K562 (cell line): ENCODE results near the gene DZIP1. TPM values are rescaled to one million over a fixed set of nuclear protein-coding genes. Genes with fewer than 3 reads are reported as not detected.

Experiments
- ATAC-seq: fragments of 200-7000 bp; cut with Tn5 transposase; 3 replicates; pipeline ENCODE4 v1.9.1; 2020; ENCODE audit warnings: moderate library complexity
- BruUV-seq: library from RNA; stranded (reverse); fragments of 400-500 nt; replicated peaks from 2 replicates; lab custom pipeline; 2021; lab: Mats Ljungman, UMichigan
- CTCF ChIA-PET: fragments of 300-600 bp; formaldehyde crosslinking; extraction: SDS; loops from one replicate; lab custom pipeline; 2021; ENCODE audit warnings: low intra/inter-chr PET ratio; lab: Yijun Ruan, JAX
- POLR2A ChIA-PET: fragments of 300-600, 350-650 bp; sonication (Branson Sonifier 250); formaldehyde crosslinking; extraction: SDS; loops from one replicate; lab custom pipeline; 2021; ENCODE audit warnings: antibody characterized with exemption, inconsistent platforms; lab: Yijun Ruan, JAX
- DNase-seq, 4 experiments: peaks; one replicate each; pipeline versions ENCODE4 v3.0.0 to v3.0.0-alpha.2; 2011 to 2018; ENCODE audit warnings: low spot score in 3 of 4, mixed read lengths in 3 of 4; ENCODE audit errors: extremely low read depth in 1 of 4
- FAIRE-seq: peaks from 2 replicates; lab custom pipeline; 2011; peaks lifted over from hg19 to GRCh38; lab: Jason Lieb, UNC
- H2AFZ ChIP-seq: 2 replicates; pipeline ENCODE4 v1.6.0; 2011; ENCODE audit warnings: low read depth, low read length, control low read depth, inconsistent platforms
- H3K27ac ChIP-seq: fragments of 200-600 bp; 3 replicates; pipeline ENCODE4 v1.8.0; 2011; ENCODE audit warnings: low read depth, mild to moderate bottlenecking, control low read depth, inconsistent platforms, low read length, moderate library complexity, mixed read lengths; ENCODE audit errors: extremely low read depth
- H3K27me3 ChIP-seq, 2 experiments: fragments of 300-600 bp in 1 of 2; 2 replicates in 1 of 2; 3 replicates in 1 of 2; pipeline versions ENCODE4 v1.6.0 to v1.8.0; 2011; ENCODE audit warnings: inconsistent platforms in 2 of 2, low read length in 2 of 2, mild to moderate bottlenecking in 1 of 2, mixed read lengths in 1 of 2, moderate library complexity in 1 of 2; ENCODE audit not compliant: control insufficient read depth in 2 of 2, insufficient read depth in 2 of 2
- H3K36me3 ChIP-seq: fragments of 300-600 bp; 3 replicates; pipeline ENCODE4 v1.8.0; 2011; ENCODE audit warnings: mild to moderate bottlenecking, low read length, inconsistent platforms; ENCODE audit not compliant: control insufficient read depth, insufficient read depth
- H3K4me1 ChIP-seq, 2 experiments: fragments of 200-600 bp in 1 of 2; replicated peaks in 1 of 2; 2 replicates in 1 of 2; 3 replicates in 1 of 2; pipeline versions ENCODE4 v1.5.1 to v1.8.0; 2011; ENCODE audit warnings: inconsistent platforms in 2 of 2, low read length in 2 of 2, mild to moderate bottlenecking in 1 of 2, mixed read lengths in 1 of 2, moderate library complexity in 1 of 2; ENCODE audit not compliant: control insufficient read depth in 2 of 2, insufficient read depth in 2 of 2
- H3K4me2 ChIP-seq: 2 replicates; pipeline ENCODE4 v1.6.1; 2011; ENCODE audit warnings: low read length, control low read depth, inconsistent platforms, mixed read lengths; ENCODE audit not compliant: insufficient read depth
- H3K4me3 ChIP-seq: fragments of 200-600 bp; sonication (generic), shearing (Covaris generic); 2 replicates; pipeline ENCODE4 v1.5.1; 2016; ENCODE audit warnings: control low read depth, inconsistent platforms
- H3K79me2 ChIP-seq: fragments of 200-600 bp; 3 replicates; pipeline ENCODE4 v1.8.0; 2011; ENCODE audit warnings: low read length, inconsistent platforms; ENCODE audit not compliant: control insufficient read depth, insufficient read depth
- H3K9ac ChIP-seq, 2 experiments: 2 replicates each; pipeline versions ENCODE4 v1.6.0 to v1.6.1; 2011; ENCODE audit warnings: low read depth in 2 of 2, low read length in 2 of 2, control low read depth in 1 of 2, inconsistent platforms in 1 of 2, mild to moderate bottlenecking in 1 of 2, mixed read lengths in 1 of 2; ENCODE audit not compliant: insufficient read depth in 1 of 2
- H3K9me1 ChIP-seq: one replicate; pipeline ENCODE4 v1.6.0; 2011; ENCODE audit warnings: inconsistent platforms, mild to moderate bottlenecking, low read length, moderate library complexity; ENCODE audit not compliant: control insufficient read depth, insufficient read depth
- H3K9me3 ChIP-seq: replicated peaks from 2 replicates; pipeline ENCODE4 v1.5.1; 2011; ENCODE audit warnings: low read depth, low read length, inconsistent platforms; ENCODE audit not compliant: control insufficient read depth, insufficient read depth
- H4K20me1 ChIP-seq: replicated peaks from 2 replicates; pipeline ENCODE4 v1.6.1; 2011; ENCODE audit warnings: low read length, inconsistent platforms, mixed read lengths; ENCODE audit not compliant: control insufficient read depth, insufficient read depth
- E2F1 ChIP-seq: sonication (generic); formaldehyde crosslinking; IDR thresholded peaks from 2 replicates; pipeline ENCODE4 v1.8.1; 2023; ENCODE audit warnings: mild to moderate bottlenecking, missing genetic modification reagents, moderate library complexity
- KDM1A ChIP-seq, 2 experiments: fragments of 450-650 bp; IDR thresholded peaks; 2 replicates each; pipeline ENCODE4 v1.6.1; 2016; ENCODE audit warnings: mild to moderate bottlenecking in 2 of 2
- MCM5 ChIP-seq: fragments of 450-650 bp; IDR thresholded peaks from 2 replicates; pipeline ENCODE4 v1.6.1; 2016; ENCODE audit warnings: low read depth
- TGIF2 ChIP-seq: sonication (generic); formaldehyde crosslinking; IDR thresholded peaks from 2 replicates; pipeline ENCODE4 v1.8.1; 2022; ENCODE audit warnings: mild to moderate bottlenecking, missing genetic modification reagents, moderate library complexity
- THRB ChIP-seq: fragments of 450-650 bp; formaldehyde crosslinking; conservative IDR thresholded peaks from 2 replicates; pipeline ENCODE4 v1.4.0; 2022; ENCODE audit warnings: mild to moderate bottlenecking, missing genetic modification characterization
- WGBS: fragments of 100-300 bp; shearing (Covaris generic); methylation state at CpG from one replicate; pipeline ENCODE4 v1.1.6; 2016; ENCODE audit warnings: low coverage, mixed read lengths; ENCODE audit not compliant: insufficient coverage; ENCODE audit errors: missing lambda C conversion rate; 5-methylcytosine and 5-hydroxymethylcytosine counted together
- in situ Hi-C: fragments of 300-500 bp; cut with MboI; formaldehyde crosslinking; loops from 4 replicates; pipeline ENCODE4 v1.15.0; 2018; ENCODE audit warnings: inconsistent platforms, mixed read lengths
- intact Hi-C: fragments of 100-400 bp; cut with micrococcal nuclease; formaldehyde crosslinking; loops from 2 replicates; pipeline ENCODE4 v1.14.2; 2022
- polyA plus RNA-seq, 8 experiments: library from polyadenylated mRNA; depleted of rRNA in 4 of 8; stranded (reverse) in 5 of 8; unstranded in 3 of 8; fragments of >200 nt; fragmentation: Nextera tagmentation in 2 of 8; fragmentation: Illumina TruSeq in 1 of 8; extraction: Ambion mirVana in 2 of 8; extraction: Trizol in 1 of 8; gene quantifications; 2 replicates each; pipeline versions ENCODE4 v1.2.1 to v1.2.3, GENCODE V29; 2011 to 2014; ENCODE audit warnings: inconsistent platforms in 1 of 8, missing spikeins in 1 of 8
- total RNA-seq, 7 experiments: library from RNA; depleted of rRNA in 6 of 7; stranded (reverse); fragments of >200 nt in 6 of 7; fragmentation: Illumina TruSeq in 2 of 7; extraction: Trizol in 2 of 7; gene quantifications; 2 replicates each; pipeline versions ENCODE4 v1.2.1 to v1.2.3, GENCODE V29; 2011 to 2021; ENCODE audit warnings: low replicate concordance in 1 of 7

DZIP1 gene
- total and polyA plus RNA-seq, 9 of the 15 experiments (the other 6 are each of a cell fraction or from before 2014, with no cell fraction given) = 0.07 TPM; not detected in 8

- no TSS peak for BruUV-seq
- no peaks in the 10 kb centered on the region for H3K9me3 ChIP-seq
- ATAC-seq (no peak), DNase-seq (no peak), FAIRE-seq (no peak)
- intact Hi-C loops (no loop called here), in situ Hi-C loops (no loop called here)
- H3K4me2 ChIP-seq = no peak overlapping the region
- H3K9me1 ChIP-seq = no peaks in the 10 kb centered on the region
- H3K36me3 ChIP-seq = no peaks in the 10 kb centered on the region
- no peak overlapping the region for H2AFZ ChIP-seq
- no peaks in the 10 kb centered on the region for H3K4me1 ChIP-seq
- H3K9ac ChIP-seq = no peak overlapping the region
- 0% methylated on average over 1 of the region's 1 CpG for WGBS
- POLR2A ChIA-PET = no interaction called here
- H3K27me3 ChIP-seq = no peaks in the 10 kb centered on the region
- H4K20me1 ChIP-seq = no peaks in the 10 kb centered on the region
- H3K79me2 ChIP-seq = no peaks in the 10 kb centered on the region
- no peak overlapping the region for H3K4me3 ChIP-seq
- H3K27ac ChIP-seq = no peak overlapping the region
- TF ChIP-seq KDM1A (IDR thresholded peaks at IDR 0.05) (no peak), THRB (CRISPR knock-in tag) (no peak), TGIF2 (CRISPR knock-in tag) (no peak)
- TF ChIP-seq, all 486 proteins: peak for 0
- CTCF ChIA-PET = no interaction called here
Observed at GRCh38 chr13:95593462-95593861, 51.0 kb downstream of the DZIP1 start.

GRCh38 chr13:95588721-95589120 lies 55.8 kb downstream of the DZIP1 start:
- H3K4me3 ChIP-seq = no peak overlapping the region
- no TSS peak for BruUV-seq
- H3K4me1 ChIP-seq = no peaks in the 10 kb centered on the region
- ATAC-seq (no peak), DNase-seq (no peak), FAIRE-seq (no peak)
- no peaks in the 10 kb centered on the region for H3K9me1 ChIP-seq
- in situ Hi-C loops (no loop called here), intact Hi-C loops (no loop called here)
- H3K27me3 ChIP-seq = peaks cover 0 to 15% of the 10 kb centered on the region in 2 experiments; a peak in 3 of 5 replicates
- no peak overlapping the region for H3K9ac ChIP-seq
- no peak overlapping the region for H3K4me2 ChIP-seq
- H3K9me3 ChIP-seq = no peaks in the 10 kb centered on the region
- TF ChIP-seq E2F1 (CRISPR knock-in tag) (no peak), MCM5 (no peak)
- no peak overlapping the region for H2AFZ ChIP-seq
- H3K36me3 ChIP-seq = no peaks in the 10 kb centered on the region
- CTCF ChIA-PET = no interaction called here
- WGBS = 0% methylated on average over 2 of the region's 2 CpGs
- H4K20me1 ChIP-seq = no peaks in the 10 kb centered on the region
- no peak overlapping the region for H3K27ac ChIP-seq
- no peaks in the 10 kb centered on the region for H3K79me2 ChIP-seq
- POLR2A ChIA-PET = no interaction called here
